T-helper 1 cell (primary cell): ENCODE data around the gene PTPRN2.
"Not testable (repeated sequence)": the region's sequence is repeated elsewhere in the genome, so short reads cannot be mapped to it uniquely, and the experiment has no call there.

ENCODE experiments used
- DNase-seq, 5 donors: peaks; one replicate each; pipeline ENCODE4 v3.0.0-alpha.2; 2012 to 2020

PTPRN2 gene

DNA sequence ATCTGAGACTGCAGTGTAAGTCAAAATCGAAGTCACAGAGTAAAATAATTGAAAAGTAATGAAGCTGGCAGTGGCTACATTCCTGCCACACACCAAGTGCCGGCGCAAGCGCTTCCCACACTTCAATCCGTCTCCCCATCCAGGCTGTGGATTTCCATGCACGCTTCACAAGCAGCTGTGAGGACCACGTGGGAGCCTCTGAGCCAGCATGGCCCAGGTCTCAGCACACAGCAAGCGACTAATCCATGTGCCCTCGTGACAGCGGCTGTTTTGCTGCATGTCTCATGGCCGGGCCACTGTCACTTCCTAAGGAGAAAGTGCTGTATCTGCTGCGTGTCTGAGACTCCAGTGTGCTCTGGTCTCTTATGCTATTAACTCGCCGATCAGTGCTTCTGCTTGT lies 683.9 kb downstream of the PTPRN2 start:
- DNase-seq, result no peak

DNA sequence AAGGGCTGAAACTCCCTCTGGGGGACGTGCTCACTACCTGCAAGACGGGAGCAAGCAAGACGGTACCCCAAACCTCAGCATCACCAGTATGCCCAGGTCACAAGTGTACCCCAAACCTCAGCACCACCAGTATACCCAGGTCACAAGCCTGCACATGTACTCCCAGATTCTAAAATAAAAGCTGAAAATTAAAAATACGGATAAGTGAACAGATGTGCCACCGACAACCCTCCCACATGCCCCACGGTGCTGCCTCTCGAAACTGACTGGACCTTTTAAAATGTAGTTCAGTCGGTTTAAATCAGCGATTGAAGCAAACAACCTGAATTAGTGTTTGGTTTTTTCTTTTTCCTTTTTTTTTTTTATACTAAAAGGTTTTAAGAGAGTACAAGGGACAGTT lies 684.3 kb downstream of the PTPRN2 start:
- no peak for DNase-seq

DNA sequence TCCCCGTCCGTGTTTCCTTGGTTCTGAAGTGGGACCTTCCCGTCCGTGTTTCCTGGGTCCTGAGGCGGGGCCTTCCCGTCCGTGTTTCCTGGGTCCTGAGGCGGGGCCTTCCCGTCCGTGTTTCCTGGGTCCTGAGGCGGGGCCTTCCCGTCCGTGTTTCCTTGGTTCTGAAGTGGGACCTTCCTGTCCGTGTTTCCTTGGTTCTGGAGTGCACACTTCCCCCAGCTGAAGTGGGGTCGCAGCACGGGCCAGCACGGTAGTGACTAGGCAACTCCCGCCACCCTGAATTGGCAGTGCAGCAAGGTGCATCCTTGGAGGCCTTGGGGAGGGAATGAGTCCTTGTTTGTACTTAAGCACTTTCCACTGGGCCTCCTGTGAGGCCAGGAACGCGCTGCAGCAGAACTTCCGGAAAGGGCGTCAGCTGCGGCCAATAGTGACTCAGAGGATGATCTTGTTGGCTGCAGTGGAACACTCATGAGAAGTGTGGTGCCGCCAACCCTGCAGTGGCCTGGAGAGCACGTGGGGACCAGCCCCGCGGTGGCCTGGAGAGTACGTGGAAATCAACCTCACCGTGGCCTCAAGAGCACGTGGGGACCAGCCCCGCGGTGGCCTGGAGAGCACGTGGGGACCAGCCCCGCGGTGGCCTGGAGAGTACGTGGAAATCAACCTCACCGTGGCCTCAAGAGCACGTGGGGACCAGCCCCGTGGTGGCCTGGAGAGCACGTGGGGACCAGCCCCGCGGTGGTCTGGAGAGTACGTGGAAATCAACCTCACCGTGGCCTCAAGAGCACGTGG lies 685.6 kb downstream of the PTPRN2 start:
- DNase-seq, result not testable (repeated sequence)

DNA sequence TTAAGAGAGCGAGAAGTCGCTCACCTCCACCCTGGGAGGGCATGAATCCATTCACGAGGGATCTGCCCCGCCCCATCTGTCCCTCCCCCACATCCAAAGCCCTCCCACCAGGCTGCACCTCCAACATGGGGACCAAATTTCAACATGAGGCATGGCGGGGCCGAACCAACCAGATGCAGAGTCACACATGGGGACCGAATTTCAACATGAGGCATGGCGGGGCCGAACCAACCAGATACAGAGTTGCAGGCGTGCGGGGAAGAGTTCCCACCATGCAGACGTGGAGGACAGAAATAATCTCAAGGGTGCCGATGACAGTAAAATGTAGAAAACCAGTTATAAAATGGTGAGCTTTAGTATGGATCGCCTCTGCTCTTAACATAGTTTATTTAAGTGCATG lies 686.5 kb downstream of the PTPRN2 start:
- no peak for DNase-seq

DNA sequence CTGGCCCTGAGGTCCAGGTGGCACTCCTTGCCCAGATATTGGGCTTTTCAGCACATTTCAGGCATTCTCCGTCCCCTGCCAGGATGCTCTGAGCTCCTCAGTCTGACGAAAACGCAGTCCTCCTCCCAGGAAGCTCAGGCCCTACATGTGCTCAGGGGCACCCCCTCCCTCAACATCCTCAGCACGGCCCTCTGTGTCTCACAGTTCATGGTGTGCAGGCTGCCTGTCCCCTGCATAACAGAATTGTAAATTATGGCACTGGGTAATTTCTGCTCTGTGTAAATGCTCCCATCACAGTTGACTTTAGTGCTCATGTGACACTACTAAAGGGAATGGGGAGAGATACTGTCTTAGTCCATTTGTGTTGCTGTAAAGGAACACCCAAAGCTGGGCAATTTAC lies 687.1 kb downstream of the PTPRN2 start:
- DNase-seq, result no peak

DNA sequence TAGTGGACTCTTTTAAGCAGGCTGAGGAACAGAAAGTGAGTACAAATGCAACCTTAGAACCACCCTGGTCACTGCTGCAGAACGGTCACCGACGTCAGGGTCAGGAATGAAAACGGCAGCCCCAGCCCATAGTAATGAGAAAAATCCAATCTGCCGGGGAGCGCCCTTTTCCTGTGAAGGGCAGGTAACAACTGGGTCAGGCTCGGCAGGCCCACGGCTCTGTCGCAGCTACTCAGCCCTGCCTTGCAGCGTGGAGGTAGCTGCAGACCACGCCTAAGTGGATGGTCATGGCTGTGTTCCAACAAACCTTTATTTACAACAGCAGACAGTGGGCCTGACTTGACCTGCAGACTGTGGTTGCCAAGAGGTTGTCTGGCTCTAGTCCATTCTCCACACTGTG lies 687.6 kb downstream of the PTPRN2 start:
- no peak for DNase-seq

DNA sequence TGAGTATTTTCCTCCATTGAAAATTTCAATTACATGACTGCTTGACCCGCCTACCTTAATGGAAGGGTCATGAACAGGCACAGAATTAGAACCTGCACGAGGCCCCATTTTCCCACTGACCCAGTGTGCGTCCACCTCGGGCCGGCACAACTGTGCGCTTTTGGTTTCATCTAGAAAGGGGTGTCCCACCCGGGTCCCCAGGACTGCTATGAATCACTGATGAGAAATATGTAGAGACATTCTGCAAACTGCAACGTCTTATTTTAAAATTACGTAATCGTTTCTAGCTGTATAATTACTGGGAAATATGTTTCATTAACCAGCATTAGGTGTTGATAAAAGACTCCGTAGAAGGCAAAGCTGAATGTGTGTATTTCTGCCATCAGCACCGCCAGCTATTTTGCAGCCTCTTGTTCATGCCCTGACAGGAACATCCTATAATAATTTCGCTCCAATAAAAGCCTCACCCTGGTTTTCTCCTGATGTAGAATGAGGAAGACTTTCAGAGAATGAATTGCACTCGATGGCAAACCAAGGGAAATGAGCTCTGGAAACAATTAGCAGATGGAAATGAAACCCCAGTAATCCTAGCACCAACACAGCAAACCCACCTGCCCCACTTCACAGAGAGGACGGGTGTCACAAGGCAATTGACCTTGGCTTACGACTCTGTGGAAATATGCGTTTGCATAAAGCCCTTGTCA lies 688.7 kb downstream of the PTPRN2 start:
- DNase-seq, result no peak

DNA sequence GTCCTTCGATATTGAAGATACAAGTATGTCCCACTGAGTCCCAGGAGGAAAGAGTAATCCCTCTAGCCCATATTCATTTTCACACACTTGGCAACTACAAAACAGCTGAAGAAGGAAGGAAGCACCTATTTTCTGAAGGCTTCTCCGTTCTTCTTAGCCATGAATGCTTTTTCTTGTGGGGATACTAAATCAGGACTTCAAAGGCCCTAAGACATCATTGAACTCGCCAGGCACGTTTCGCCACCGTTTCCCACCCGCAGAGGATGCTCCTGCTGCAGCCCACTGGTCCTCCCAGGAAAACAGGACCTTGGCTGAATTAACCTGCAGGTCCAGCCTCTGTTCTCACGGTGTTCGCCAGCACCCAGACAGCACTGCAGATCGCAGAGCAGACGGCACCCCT lies 689.4 kb downstream of the PTPRN2 start:
- DNase-seq, result no peak

DNA sequence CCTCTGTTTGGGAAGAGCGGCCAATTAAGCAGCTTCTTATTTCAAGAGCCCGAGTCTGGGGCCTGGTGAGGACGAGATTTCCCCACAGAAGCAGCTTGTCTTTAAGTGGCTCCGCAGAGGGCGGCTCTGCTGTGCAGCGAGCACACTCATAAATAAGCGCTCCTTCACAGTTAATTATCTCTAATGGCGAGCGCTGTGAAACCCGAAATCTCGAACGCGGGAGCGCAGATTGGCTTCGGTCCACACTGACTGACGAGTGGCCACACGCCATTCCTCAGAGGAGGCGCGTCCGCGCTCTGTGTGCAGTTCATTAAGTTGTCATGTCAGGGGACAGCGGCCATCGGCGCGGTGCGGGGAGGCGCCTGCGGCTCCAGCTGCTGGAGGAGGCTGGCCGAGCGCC lies 689.9 kb downstream of the PTPRN2 start:
- no peak for DNase-seq

DNA sequence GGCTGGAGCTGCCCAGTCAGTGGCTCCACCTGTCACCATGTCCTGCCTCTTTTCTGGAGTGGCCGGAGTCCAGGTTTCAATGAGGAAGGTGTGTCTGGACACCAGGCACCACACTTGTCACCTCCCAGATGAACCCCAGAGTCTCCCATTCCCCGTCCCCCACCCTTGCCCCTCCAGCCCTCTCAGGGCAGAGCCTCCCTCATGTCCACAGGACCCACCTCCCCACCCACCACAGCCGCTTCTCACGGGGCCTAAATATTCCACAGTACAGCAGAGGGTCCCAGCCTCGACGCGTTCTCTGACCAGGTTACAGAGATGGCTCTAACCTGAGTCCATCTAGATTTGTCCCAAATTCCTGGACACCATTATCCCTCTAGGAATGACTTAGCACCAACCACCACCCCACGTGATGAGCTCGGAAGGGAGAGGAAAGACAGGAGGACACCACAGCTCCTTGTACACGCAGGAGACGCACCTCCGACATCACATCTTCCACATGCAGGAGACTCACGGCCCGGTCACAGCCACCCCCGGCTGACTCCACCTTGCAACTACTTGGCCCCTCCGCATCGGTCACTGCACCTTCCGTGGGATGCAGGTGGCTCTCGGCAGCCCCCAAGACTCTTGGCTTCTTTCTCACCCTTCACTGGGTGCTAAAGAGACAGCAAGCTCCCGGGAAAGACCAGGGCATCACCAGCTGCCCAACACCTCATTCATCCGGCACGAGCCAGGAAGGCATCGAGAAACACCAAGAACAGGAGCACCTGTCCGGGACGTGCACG lies 690.7 kb downstream of the PTPRN2 start:
- no peak for DNase-seq

DNA sequence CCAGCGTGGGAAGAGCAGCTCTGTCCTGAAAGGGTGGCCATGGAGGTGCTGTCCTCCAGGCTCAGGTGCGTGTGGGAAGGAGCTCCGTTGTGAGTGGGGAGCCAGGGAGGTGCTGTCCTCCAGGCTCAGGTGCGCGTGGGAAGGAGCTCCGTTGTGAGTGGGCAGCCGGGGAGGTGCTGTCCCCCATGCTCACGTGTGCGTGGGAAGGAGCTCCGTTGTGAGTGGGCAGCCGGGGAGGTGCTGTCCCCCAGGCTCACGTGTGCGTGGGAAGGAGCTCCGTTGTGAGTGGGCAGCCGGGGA lies 691.3 kb downstream of the PTPRN2 start:
- not testable (repeated sequence) for DNase-seq

DNA sequence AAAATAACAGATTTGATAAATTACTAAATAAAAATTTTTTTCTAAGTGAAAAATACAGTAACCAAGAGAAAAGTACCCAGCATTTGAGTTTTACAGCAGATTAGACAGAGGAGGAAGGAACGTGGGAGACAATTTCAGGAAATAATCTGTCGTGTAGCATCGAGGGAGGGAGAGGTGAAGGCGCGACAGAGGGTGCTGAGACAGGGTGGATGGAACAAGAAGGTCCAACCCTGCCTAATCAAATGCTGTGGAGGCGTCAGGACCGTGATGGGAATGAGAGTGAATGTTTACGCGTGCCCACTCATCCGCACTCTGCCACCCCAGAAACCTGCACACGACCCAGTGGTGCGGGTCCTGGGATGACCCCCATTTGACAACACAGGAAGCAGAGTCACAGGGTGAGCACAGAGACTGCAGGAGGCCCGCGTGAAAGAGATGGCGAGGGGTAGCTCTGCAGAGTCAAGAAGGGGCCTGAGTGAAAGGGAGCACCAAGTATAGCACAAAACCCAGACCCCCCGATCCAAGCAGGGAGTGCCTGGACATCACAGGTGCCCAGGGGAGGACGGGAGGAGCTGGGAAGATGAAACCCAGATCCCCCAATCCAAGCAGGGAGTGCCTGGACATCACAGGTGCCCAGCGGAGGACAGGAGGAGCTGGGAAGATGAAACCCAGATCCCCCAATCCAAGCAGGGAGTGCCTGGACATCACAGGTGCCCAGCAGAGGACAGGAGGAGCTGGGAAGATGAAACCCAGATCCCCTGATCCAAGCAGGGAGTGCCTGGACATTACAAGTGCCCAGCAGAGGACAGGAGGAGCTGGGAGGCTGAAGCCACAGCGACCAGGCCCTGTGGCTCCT lies 691.9 kb downstream of the PTPRN2 start:
- DNase-seq, result no peak

DNA sequence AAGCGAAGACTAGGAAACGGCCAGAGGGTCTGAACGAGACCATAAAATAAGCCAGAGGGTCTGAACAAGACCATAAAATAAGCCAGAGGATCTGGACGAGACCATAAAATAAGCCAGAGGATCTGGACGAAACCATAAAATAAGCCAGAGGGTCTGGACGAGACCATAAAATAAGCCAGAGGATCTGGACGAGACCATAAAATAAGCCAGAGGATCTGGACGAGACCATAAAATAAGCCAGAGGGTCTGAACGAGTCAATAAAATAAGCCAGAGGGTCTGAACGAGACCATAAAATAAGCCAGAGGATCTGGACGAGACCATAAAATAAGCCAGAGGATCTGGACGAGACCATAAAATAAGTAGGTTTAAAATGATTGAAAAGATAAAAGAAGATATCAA lies 692.5 kb downstream of the PTPRN2 start:
- not testable (repeated sequence) for DNase-seq

DNA sequence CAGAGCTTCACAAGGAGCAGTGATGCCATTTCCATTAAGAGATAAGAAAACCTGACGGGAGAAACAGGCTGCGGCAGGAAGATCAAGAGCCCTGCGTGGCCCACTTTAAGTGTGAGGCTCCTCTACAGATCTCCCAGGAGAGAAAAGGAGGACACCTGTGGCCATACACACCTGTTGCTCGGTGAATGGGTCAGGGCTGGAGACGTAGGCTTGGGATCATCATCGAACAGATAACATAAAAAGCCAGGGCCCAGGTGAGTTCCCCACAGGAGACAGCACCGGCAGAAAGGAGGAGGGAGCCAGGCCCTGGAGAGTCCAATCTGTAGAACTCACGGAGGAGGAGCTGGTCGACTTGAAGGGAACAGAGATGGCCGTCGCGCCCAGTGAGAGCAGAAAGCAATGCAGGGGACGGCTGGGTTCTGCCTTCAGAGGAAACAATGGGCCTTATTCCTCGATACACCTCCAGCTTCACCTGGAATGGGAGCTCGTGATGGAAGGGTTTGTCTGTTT lies 694.0 kb downstream of the PTPRN2 start:
- no peak for DNase-seq

DNA sequence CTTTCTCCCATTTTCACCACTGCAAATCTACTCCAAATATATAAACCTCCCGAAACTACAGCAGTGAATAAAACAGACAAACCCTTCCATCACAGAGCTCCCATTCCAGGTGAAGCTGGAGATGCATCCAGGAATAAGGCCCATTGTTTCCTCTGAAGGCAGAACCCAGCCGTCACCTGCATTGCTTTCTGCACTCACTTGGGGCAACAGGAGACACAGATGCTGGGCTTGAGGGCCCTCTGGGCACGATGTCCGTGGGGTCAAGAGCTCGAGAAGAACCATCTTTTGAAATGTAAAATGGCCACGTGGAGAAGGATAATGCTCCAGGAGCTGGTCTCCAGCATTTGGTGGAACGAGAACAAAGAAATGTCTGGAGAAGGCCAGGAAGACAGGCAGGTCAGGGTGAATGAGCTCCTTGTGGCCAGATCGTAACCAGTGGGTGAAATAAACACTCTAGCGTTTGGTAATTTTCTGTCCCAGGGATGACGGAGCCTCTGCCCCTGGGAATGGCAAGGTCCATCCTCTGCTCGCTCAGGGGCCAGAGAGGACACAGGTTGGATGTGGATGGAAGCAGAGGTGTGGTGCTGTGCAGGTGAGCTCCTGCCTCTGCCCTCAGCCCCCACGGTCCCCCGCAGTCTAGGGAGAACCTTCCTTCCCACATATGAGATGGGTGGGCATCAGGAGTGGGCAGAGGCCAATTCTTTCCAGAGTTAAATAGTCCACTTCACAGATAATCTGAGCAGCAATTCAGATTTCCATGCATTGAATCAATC lies 694.7 kb downstream of the PTPRN2 start:
- DNase-seq, result no peak

DNA sequence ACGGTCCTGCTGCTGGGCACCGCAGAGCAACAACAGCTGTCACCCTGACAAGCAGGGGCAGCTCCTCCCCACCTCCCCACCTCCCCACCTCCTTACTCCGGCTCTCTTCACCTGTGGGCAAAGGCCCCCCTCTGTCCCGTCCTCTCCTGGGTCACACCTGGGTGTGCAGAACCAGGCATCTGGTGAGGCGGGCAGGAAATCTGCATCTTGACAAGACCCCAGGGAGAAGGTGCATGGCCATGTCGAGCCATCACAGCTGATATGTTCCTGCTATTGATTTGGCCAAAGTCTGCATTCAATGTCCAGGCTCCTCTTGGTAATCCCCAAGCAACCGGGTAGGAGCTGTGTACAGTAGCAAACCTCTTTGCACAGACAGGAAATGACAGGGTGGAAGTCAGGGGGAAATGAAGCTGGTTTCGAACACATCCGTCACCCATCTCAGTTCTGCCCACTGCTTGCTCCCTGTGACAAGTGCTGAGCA lies 696.7 kb downstream of the PTPRN2 start:
- peak in 1 of 5 donors; percentile 8 for DNase-seq

DNA sequence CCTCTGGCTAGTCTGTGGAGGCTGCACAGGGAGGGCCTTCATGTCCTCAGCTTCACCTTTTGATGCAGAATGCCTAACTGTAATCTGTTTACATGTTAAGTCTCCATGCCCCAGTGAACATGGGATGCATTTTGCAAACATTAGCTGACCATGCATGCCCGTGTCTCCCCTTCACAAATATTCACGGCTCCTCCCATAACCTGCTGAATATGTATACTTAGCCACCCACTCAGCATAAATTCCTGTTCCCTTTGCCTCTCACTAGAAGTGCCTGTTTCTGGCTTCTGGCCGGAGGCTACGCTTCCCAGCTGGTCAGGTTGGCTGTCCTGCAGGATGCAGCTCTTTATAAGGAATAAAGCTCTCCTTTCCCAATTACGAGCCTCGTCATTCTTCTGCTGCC lies 698.1 kb downstream of the PTPRN2 start:
- no peak for DNase-seq

DNA sequence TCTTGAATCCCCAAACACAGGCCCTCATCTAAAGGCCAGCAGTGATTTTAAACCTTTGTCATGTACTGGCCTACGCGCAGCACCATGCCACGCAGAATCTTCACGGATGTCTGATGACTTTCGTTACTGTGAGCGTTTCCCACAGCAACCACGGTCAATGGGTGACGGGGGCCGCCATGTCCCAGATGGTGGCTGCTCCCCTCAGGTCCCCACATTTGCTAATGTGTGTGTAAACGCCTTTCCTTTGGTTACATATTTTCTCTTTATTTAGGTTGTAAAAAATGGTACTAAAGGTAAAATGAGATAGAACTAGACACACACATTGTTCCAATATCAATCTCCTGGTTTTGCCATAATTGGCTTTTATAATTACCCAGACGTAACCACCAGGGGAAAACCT lies 699.0 kb downstream of the PTPRN2 start:
- no peak for DNase-seq

DNA sequence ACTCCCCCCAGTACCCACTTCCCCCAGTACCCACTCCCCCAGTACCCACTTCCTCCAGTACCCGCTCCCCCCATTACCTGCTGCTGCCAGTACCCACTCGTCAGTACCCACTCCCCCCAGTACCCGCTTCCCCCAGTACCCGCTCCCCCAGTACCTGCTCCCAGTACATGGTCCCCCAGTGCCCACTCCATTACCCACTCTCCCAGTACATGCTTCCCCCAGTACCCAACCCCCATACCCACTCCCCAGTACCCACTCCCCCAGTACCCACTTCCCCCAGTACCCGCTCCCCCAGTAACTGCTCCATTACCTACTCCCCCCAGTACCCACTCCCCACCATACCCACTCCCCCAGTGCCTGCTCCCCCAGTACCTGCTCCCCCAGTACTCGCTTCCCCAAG lies 700.2 kb downstream of the PTPRN2 start:
- no peak for DNase-seq

DNA sequence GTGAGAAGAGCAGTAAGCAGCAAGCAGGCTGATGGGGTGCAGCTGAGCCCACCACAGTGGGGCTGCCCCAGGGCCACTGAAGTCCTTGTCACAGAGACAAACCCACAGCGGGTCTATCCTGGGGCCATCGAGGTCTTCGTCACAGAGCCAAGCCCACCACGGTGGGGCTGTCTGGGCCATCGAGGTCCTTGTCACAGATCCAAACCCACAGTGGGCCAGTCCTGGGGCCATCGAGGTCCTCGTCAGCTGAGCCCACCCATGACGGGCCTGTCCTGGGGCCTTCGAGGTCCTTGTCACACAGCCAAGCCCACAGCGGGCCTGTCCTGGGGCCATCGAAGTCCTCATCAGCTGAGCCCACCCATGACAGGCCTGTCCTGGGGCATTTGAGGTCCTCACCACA lies 700.9 kb downstream of the PTPRN2 start:
- DNase-seq, result no peak

DNA sequence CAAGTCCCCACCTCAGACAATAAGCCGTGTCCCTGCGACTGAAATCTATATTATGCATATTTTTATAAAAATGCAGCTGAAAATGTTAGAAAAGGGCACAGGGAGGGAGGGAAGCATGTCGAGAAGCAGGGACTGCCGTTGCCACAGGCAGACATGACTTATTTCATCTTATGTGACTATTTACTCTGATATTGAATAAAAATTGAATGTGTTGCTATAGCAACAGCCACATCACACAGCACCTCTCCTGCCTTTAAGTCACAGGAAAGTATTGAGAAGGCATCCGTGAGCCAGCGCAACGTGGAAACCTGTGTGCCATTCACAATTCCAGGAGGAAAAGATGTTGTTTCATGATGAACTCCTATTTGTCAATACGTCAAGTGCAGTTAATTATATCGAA lies 701.4 kb downstream of the PTPRN2 start:
- DNase-seq, result no peak

DNA sequence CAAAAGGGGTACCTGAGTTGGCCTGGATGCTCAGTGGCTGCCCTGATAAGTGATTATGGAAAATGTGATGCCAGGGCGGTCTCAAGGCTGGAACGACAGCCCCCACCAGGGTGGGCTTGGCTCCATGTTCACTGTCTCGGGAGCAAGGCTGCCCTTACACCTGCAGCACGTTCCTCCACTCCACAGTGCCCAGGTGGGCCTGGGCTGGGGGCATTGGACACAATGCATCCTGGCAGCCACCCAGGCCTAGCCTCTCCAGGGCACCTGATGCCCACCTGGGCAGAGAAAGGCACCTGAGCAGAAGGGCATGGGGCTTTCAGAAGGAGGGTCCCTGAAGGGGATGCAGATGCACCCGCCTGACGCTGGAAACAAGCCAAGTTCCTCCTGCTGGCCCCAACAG lies 702.5 kb downstream of the PTPRN2 start:
- DNase-seq, result no peak
